WTC11 (cell line): ENCODE results near the gene PPM1D. TPM values are rescaled to one million over a fixed set of nuclear protein-coding genes. Genes with fewer than 3 reads are reported as not detected.

ENCODE experiments used
- ATAC-seq: fragments of 200-7000 bp; cut with Tn5 transposase; 2 replicates; pipeline ENCODE4 v1.10.0; 2021; ENCODE audit warnings: mild to moderate bottlenecking, moderate library complexity
- CTCF ChIA-PET: fragments of 300-600 bp; sonication (Branson Sonifier 250); formaldehyde crosslinking; loops from one replicate; lab custom pipeline; 2021; ENCODE audit warnings: antibody characterized with exemption; lab: Charles Lee
- POLR2A ChIA-PET: fragments of 350-600 bp; sonication (Branson Sonifier 250); formaldehyde crosslinking; loops from one replicate; lab custom pipeline; 2021; ENCODE audit warnings: antibody characterized with exemption; lab: Charles Lee
- DNase-seq: peaks from one replicate; pipeline ENCODE4 v3.0.0; 2021; ENCODE audit warnings: low spot score
- H3K27ac Mint-ChIP-seq: 2 replicates; pipeline ENCODE4 v1.8.0; 2021; ENCODE audit warnings: mixed read lengths
- H3K27me3 Mint-ChIP-seq: 2 replicates; pipeline ENCODE4 v1.8.0; 2021; ENCODE audit warnings: low read depth, mild to moderate bottlenecking, moderate library complexity, mixed read lengths
- H3K36me3 Mint-ChIP-seq: 2 replicates; pipeline ENCODE4 v1.8.0; 2021; ENCODE audit warnings: mixed read lengths
- H3K4me1 Mint-ChIP-seq: 2 replicates; pipeline ENCODE4 v1.8.0; 2022; ENCODE audit warnings: mixed read lengths
- H3K4me3 Mint-ChIP-seq: 2 replicates; pipeline ENCODE4 v1.8.0; 2021; ENCODE audit warnings: mild to moderate bottlenecking, moderate library complexity, mixed read lengths
- H3K9me3 Mint-ChIP-seq: 2 replicates; pipeline ENCODE4 v1.8.0; 2021; ENCODE audit warnings: mixed read lengths
- CBFB ChIP-seq: sonication (generic); formaldehyde crosslinking; IDR thresholded peaks from 2 replicates; pipeline ENCODE4 v1.8.1; 2022; ENCODE audit warnings: mild to moderate bottlenecking, low read depth, missing genetic modification reagents
- EMX1 ChIP-seq: fragments of 250-450 bp; sonication (Bioruptor Pico); IDR thresholded peaks from 2 replicates; pipeline ENCODE4 v1.8.0; 2021; ENCODE audit warnings: mild to moderate bottlenecking
- GRHL2 ChIP-seq: fragments of 250-450 bp; sonication (Bioruptor Pico); IDR thresholded peaks from 2 replicates; pipeline ENCODE4 v1.8.0; 2022; ENCODE audit warnings: mild to moderate bottlenecking, moderate library complexity; ENCODE audit not compliant: insufficient replicate concordance, severe bottlenecking
- JUN ChIP-seq: sonication (generic); formaldehyde crosslinking; IDR thresholded peaks from 2 replicates; pipeline ENCODE4 v1.8.0; 2023; ENCODE audit warnings: mild to moderate bottlenecking, missing genetic modification reagents
- MXD4 ChIP-seq: fragments of 250-450 bp; sonication (Bioruptor Pico); IDR thresholded peaks from 2 replicates; pipeline ENCODE4 v1.8.0; 2021; ENCODE audit warnings: mild to moderate bottlenecking, moderate library complexity, borderline replicate concordance
- NFATC4 ChIP-seq: fragments of 250-450 bp; sonication (Bioruptor Pico); IDR thresholded peaks from 2 replicates; pipeline ENCODE4 v1.9.0; 2021; ENCODE audit warnings: mild to moderate bottlenecking
- NFYB ChIP-seq: sonication (generic); formaldehyde crosslinking; conservative IDR thresholded peaks from 2 replicates; pipeline ENCODE4 v1.8.0; 2022; ENCODE audit warnings: low read depth, missing genetic modification reagents
- NR2C2 ChIP-seq: sonication (generic); formaldehyde crosslinking; IDR thresholded peaks from 2 replicates; pipeline ENCODE4 v1.8.0; 2022; ENCODE audit warnings: mild to moderate bottlenecking, missing genetic modification reagents
- RELA ChIP-seq: sonication (generic); formaldehyde crosslinking; IDR thresholded peaks from 2 replicates; pipeline ENCODE4 v1.8.1; 2022; ENCODE audit warnings: missing genetic modification reagents, mild to moderate bottlenecking, borderline replicate concordance
- SMAD3 ChIP-seq: sonication (generic); formaldehyde crosslinking; IDR thresholded peaks from 2 replicates; pipeline ENCODE4 v1.8.0; 2022; ENCODE audit warnings: missing genetic modification reagents, mild to moderate bottlenecking, borderline replicate concordance
- TEAD1 ChIP-seq: sonication (generic); formaldehyde crosslinking; IDR thresholded peaks from 2 replicates; pipeline ENCODE4 v1.8.0; 2022; ENCODE audit warnings: mild to moderate bottlenecking, missing genetic modification reagents
- ZNF219 ChIP-seq: sonication (generic); formaldehyde crosslinking; IDR thresholded peaks from 2 replicates; pipeline ENCODE4 v1.8.0; 2023; ENCODE audit warnings: missing genetic modification reagents, mild to moderate bottlenecking, borderline replicate concordance
- ZNF671 ChIP-seq: fragments of 250-450 bp; sonication (Bioruptor Pico); IDR thresholded peaks from 2 replicates; pipeline ENCODE4 v1.8.0; 2021; ENCODE audit warnings: mild to moderate bottlenecking
- total RNA-seq: library from RNA; stranded (reverse); gene quantifications from 3 replicates; pipeline ENCODE4 v1.2.3, GENCODE V29; 2021
- TF ChIP-seq, protein P1 (sequence below): sonication (generic); formaldehyde crosslinking; IDR thresholded peaks from 2 replicates; pipeline ENCODE4 v1.8.1; 2023; ENCODE audit warnings: mild to moderate bottlenecking, missing genetic modification reagents, moderate library complexity
- TF ChIP-seq, protein P2 (sequence below): sonication (generic); formaldehyde crosslinking; IDR thresholded peaks from 2 replicates; pipeline ENCODE4 v1.8.1; 2022; ENCODE audit warnings: mild to moderate bottlenecking, missing genetic modification reagents, moderate library complexity, borderline replicate concordance
- TF ChIP-seq, protein P3 (sequence below): sonication (generic); formaldehyde crosslinking; conservative IDR thresholded peaks from 2 replicates; pipeline ENCODE4 v1.8.1; 2023; ENCODE audit warnings: mild to moderate bottlenecking, low read depth, missing genetic modification reagents, moderate library complexity
- TF ChIP-seq, protein P4 (sequence below): fragments of 250-450 bp; sonication (Bioruptor Pico); IDR thresholded peaks from 2 replicates; pipeline ENCODE4 v1.9.0; 2021; ENCODE audit warnings: mild to moderate bottlenecking
- TF ChIP-seq, protein P5 (sequence below): sonication (generic); formaldehyde crosslinking; IDR thresholded peaks from 2 replicates; pipeline ENCODE4 v1.8.0; 2022; ENCODE audit warnings: mild to moderate bottlenecking, missing genetic modification reagents

Gene PPM1D
- total RNA-seq, 1 experiment from 2014 or later = 20.4 TPM

DNA sequence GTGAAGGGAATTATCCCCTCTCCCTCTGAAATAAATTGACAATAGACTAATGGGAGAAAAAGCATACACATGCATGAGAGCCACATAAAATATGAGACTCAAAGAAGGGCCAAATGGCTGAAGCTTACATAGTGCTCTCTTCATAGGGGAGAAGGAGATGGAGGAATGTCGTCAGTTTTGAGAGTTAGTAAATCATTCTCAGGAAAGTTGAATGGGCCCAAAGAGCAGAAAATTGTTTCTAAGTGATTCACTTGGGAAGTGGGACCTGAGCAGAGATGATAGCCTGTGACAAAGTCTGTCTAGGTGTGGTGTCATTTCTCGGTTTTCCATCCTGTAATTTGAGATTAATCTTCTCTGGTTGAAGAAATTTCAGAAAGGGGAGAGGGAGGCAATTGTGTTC is 112.7 kb downstream of the PPM1D start:
- CTCF ChIA-PET = interaction anchor here (0.6 to 1.5 kb wide), 3 partner anchors 8 to 538 kb away, joined by 3 to 5 read pairs (median 4); no protein-coding TSS in a partner anchor
- ATAC-seq = no peak
- POLR2A ChIA-PET = no interaction called here

DNA sequence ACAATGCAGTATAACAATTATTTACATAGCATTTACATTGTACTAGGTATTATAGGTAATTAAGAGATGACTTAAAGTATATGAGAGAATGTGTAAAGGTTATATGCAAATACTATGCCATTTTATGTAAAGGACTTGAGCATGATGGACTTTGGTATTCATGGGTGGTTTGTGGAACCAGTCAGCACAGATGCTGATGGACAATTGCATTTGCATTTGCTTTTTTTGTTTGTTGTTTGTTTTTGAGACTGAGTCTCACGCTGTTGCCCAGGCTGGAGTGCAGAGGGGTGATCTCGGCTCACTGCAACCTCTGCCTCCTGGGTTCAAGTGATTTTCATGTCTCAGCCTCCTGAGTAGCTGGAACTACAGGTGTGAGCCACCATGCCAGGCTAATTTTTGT is 113.6 kb downstream of the PPM1D start:
- ChIA-PET CTCF (no interaction called here), POLR2A (no interaction called here)
- Mint-ChIP-seq H3K27ac (no peak overlapping the region), H3K4me3 (no peak overlapping the region), H3K4me1 (no peaks in the 10 kb centered on the region), H3K36me3 (no peaks in the 10 kb centered on the region), H3K9me3 (no peaks in the 10 kb centered on the region), H3K27me3 (no peaks in the 10 kb centered on the region; the same call in 1 of the 2 replicates)
- DNase-seq = no peak
- TF ChIP-seq, protein P1, sequence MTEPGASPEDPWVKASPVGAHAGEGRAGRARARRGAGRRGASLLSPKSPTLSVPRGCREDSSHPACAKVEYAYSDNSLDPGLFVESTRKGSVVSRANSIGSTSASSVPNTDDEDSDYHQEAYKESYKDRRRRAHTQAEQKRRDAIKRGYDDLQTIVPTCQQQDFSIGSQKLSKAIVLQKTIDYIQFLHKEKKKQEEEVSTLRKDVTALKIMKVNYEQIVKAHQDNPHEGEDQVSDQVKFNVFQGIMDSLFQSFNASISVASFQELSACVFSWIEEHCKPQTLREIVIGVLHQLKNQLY (CRISPR knock-in tag) = no peak
- TF ChIP-seq, protein P2, sequence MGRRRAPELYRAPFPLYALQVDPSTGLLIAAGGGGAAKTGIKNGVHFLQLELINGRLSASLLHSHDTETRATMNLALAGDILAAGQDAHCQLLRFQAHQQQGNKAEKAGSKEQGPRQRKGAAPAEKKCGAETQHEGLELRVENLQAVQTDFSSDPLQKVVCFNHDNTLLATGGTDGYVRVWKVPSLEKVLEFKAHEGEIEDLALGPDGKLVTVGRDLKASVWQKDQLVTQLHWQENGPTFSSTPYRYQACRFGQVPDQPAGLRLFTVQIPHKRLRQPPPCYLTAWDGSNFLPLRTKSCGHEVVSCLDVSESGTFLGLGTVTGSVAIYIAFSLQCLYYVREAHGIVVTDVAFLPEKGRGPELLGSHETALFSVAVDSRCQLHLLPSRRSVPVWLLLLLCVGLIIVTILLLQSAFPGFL (CRISPR knock-in tag) = no peak
- TF ChIP-seq EMX1 = no peak
- TF ChIP-seq, protein P3, sequence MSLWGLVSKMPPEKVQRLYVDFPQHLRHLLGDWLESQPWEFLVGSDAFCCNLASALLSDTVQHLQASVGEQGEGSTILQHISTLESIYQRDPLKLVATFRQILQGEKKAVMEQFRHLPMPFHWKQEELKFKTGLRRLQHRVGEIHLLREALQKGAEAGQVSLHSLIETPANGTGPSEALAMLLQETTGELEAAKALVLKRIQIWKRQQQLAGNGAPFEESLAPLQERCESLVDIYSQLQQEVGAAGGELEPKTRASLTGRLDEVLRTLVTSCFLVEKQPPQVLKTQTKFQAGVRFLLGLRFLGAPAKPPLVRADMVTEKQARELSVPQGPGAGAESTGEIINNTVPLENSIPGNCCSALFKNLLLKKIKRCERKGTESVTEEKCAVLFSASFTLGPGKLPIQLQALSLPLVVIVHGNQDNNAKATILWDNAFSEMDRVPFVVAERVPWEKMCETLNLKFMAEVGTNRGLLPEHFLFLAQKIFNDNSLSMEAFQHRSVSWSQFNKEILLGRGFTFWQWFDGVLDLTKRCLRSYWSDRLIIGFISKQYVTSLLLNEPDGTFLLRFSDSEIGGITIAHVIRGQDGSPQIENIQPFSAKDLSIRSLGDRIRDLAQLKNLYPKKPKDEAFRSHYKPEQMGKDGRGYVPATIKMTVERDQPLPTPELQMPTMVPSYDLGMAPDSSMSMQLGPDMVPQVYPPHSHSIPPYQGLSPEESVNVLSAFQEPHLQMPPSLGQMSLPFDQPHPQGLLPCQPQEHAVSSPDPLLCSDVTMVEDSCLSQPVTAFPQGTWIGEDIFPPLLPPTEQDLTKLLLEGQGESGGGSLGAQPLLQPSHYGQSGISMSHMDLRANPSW (CRISPR knock-in tag) = no peak
- TF ChIP-seq NFYB (CRISPR knock-in tag) = no peak
- TF ChIP-seq NFATC4 (CRISPR knock-in tag) = no peak
- TF ChIP-seq, protein P4, sequence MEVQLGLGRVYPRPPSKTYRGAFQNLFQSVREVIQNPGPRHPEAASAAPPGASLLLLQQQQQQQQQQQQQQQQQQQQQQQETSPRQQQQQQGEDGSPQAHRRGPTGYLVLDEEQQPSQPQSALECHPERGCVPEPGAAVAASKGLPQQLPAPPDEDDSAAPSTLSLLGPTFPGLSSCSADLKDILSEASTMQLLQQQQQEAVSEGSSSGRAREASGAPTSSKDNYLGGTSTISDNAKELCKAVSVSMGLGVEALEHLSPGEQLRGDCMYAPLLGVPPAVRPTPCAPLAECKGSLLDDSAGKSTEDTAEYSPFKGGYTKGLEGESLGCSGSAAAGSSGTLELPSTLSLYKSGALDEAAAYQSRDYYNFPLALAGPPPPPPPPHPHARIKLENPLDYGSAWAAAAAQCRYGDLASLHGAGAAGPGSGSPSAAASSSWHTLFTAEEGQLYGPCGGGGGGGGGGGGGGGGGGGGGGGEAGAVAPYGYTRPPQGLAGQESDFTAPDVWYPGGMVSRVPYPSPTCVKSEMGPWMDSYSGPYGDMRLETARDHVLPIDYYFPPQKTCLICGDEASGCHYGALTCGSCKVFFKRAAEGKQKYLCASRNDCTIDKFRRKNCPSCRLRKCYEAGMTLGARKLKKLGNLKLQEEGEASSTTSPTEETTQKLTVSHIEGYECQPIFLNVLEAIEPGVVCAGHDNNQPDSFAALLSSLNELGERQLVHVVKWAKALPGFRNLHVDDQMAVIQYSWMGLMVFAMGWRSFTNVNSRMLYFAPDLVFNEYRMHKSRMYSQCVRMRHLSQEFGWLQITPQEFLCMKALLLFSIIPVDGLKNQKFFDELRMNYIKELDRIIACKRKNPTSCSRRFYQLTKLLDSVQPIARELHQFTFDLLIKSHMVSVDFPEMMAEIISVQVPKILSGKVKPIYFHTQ (CRISPR knock-in tag) = no peak
- no peak for TF ChIP-seq SMAD3
- TF ChIP-seq, protein P5, sequence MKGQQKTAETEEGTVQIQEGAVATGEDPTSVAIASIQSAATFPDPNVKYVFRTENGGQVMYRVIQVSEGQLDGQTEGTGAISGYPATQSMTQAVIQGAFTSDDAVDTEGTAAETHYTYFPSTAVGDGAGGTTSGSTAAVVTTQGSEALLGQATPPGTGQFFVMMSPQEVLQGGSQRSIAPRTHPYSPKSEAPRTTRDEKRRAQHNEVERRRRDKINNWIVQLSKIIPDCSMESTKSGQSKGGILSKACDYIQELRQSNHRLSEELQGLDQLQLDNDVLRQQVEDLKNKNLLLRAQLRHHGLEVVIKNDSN = no peak
- no peak for TF ChIP-seq CBFB
- no peak for TF ChIP-seq JUN (CRISPR knock-in tag)
- no peak for TF ChIP-seq ZNF671 (CRISPR knock-in tag)
- no peak for TF ChIP-seq RELA
- no peak for TF ChIP-seq NR2C2 (CRISPR knock-in tag)
- TF ChIP-seq ZNF219 (CRISPR knock-in tag) = no peak
- TF ChIP-seq GRHL2 = no peak
- no peak for TF ChIP-seq TEAD1 (CRISPR knock-in tag)
- ATAC-seq = no peak

More for the DNA sequence above, 112.7 kb downstream of the PPM1D start:
- Mint-ChIP-seq H3K4me3 (no peak overlapping the region), H3K27me3 (no peaks in the 10 kb centered on the region; the same call in 1 of the 2 replicates), H3K36me3 (no peaks in the 10 kb centered on the region), H3K9me3 (no peaks in the 10 kb centered on the region), H3K27ac (no peak overlapping the region), H3K4me1 (no peaks in the 10 kb centered on the region)
- DNase-seq = no peak
- TF ChIP-seq, protein P1 (CRISPR knock-in tag) = no peak
- no peak for TF ChIP-seq MXD4 (CRISPR knock-in tag)
- TF ChIP-seq ZNF219 (CRISPR knock-in tag) = no peak

Other genes with a start within 250 kb of the PPM1D start
- 91.7 to 103 TPM (median 96.1 TPM) in 3 replicates for gene USP32, start 208.1 kb upstream of the PPM1D start, total RNA-seq
- not detected in 3 replicates for gene CHCT1, start 177.7 kb upstream of the PPM1D start, total RNA-seq
- 15.3 to 17.1 TPM (median 16.8 TPM) in 3 replicates for gene APPBP2, start 74.0 kb upstream of the PPM1D start, total RNA-seq
- 15.5 to 19.8 TPM (median 17.8 TPM) in 3 replicates for gene BCAS3, start 77.7 kb downstream of the PPM1D start, total RNA-seq